HG03469 (cell line): ENCODE data around the gene SERTM1.

Source experiments
- ATAC-seq: cut with Tn5 transposase; IDR thresholded peaks from one replicate; pipeline ENCODE4 v1.9.1; 2021; ENCODE audit warnings: mild to moderate bottlenecking, moderate library complexity, moderate number of reproducible peaks; ENCODE audit not compliant: unreplicated experiment

The SERTM1 gene

GRCh38 chr13:36709136-36709890, 35.5 kb downstream of the SERTM1 start:
- ATAC-seq = no peak

- no peak for ATAC-seq
Measured at GRCh38 chr13:36710396-36710795, 36.6 kb downstream of the SERTM1 start.

- no peak for ATAC-seq
Measured at GRCh38 chr13:36712290-36712689, 38.5 kb downstream of the SERTM1 start.

- ATAC-seq = no peak
Measured at GRCh38 chr13:36712770-36713169, 39.0 kb downstream of the SERTM1 start.

- no peak for ATAC-seq
Measured at GRCh38 chr13:36713887-36714286, 40.1 kb downstream of the SERTM1 start.

GRCh38 chr13:36715841-36716240, 42.0 kb downstream of the SERTM1 start:
- ATAC-seq = no peak

- ATAC-seq = no peak
Measured at GRCh38 chr13:36717017-36717416, 43.2 kb downstream of the SERTM1 start.

- ATAC-seq = no peak
Measured at GRCh38 chr13:36717966-36718545, 44.2 kb downstream of the SERTM1 start.

- ATAC-seq = no peak
Measured at GRCh38 chr13:36718686-36719085, 44.9 kb downstream of the SERTM1 start.

- no peak for ATAC-seq
Measured at GRCh38 chr13:36724141-36724540, 50.3 kb downstream of the SERTM1 start.

GRCh38 chr13:36725936-36726335, 52.1 kb downstream of the SERTM1 start:
- ATAC-seq = no peak

- ATAC-seq = no peak
Measured at GRCh38 chr13:36728006-36728405, 54.2 kb downstream of the SERTM1 start.

- ATAC-seq = no peak
Measured at GRCh38 chr13:36736119-36736726, 62.4 kb downstream of the SERTM1 start.

- no peak for ATAC-seq
Measured at GRCh38 chr13:36737524-36738083, 63.8 kb downstream of the SERTM1 start.

GRCh38 chr13:36745436-36745835, 71.6 kb downstream of the SERTM1 start:
- no peak for ATAC-seq

GRCh38 chr13:36746051-36746450, 72.2 kb downstream of the SERTM1 start:
- no peak for ATAC-seq
